HEK293 (cell line): ENCODE data around the gene PSMD2.

Source experiments
- CTCF ChIA-PET: fragments of 350-600 bp; formaldehyde crosslinking; extraction: SDS; loops from one replicate; lab custom pipeline; 2021; ENCODE audit warnings: antibody characterized with exemption; lab: Yijun Ruan, JAX
- POLR2A ChIA-PET: fragments of 300-600 bp; formaldehyde crosslinking; extraction: SDS; loops from one replicate; lab custom pipeline; 2020; ENCODE audit warnings: antibody characterized with exemption, inconsistent platforms; lab: Yijun Ruan, JAX
- H3K27ac ChIP-seq: fragments of 200-500 bp; sonication (Bioruptor generic); 2 replicates; pipeline ENCODE4 v1.5.1; 2014; ENCODE audit warnings: low read depth, low read length, control low read depth, inconsistent platforms; ENCODE audit errors: extremely low read depth
- H3K36me3 ChIP-seq, 2 experiments: fragments of 200-500 bp in 1 of 2; sonication (Bioruptor generic) in 1 of 2; 1 replicate in 1 of 2; 2 replicates in 1 of 2; pipeline ENCODE4 v1.5.1; 2014 to 2017; ENCODE audit warnings: inconsistent platforms in 2 of 2, low read length in 2 of 2; ENCODE audit not compliant: control insufficient read depth in 2 of 2, insufficient read depth in 1 of 2
- H3K4me1 ChIP-seq: fragments of 200-500 bp; sonication (Bioruptor generic); 2 replicates; pipeline ENCODE4 v1.5.1; 2014; ENCODE audit warnings: mild to moderate bottlenecking, low read length, inconsistent platforms; ENCODE audit not compliant: control insufficient read depth, insufficient read depth
- H3K4me3 ChIP-seq: 2 replicates; pipeline ENCODE4 v1.5.1; 2011; ENCODE audit warnings: low read depth, mild to moderate bottlenecking, control low read depth, low read length, moderate library complexity
- H3K9me3 ChIP-seq: fragments of 200-500 bp; sonication (Bioruptor generic); 2 replicates; pipeline ENCODE4 v1.5.1; 2014; ENCODE audit warnings: low read depth, low read length, inconsistent platforms; ENCODE audit not compliant: control insufficient read depth, insufficient read depth
- BCL11B ChIP-seq: fragments of 450-650 bp; formaldehyde crosslinking; IDR thresholded peaks from 2 replicates; pipeline ENCODE4 v1.5.1; 2016; ENCODE audit warnings: low read depth, missing biosample characterization, missing genetic modification characterization
- KLF8 ChIP-seq: fragments of 450-650 bp; formaldehyde crosslinking; IDR thresholded peaks from 2 replicates; pipeline ENCODE4 v1.5.1; 2016; ENCODE audit warnings: missing biosample characterization, missing genetic modification characterization
- MYNN ChIP-seq: fragments of 450-650 bp; formaldehyde crosslinking; IDR thresholded peaks from 2 replicates; pipeline ENCODE4 v1.5.1; 2016; ENCODE audit warnings: missing biosample characterization, missing genetic modification characterization, borderline replicate concordance
- OVOL3 ChIP-seq: fragments of 450-650 bp; formaldehyde crosslinking; IDR thresholded peaks from 2 replicates; pipeline ENCODE4 v1.5.1; 2016; ENCODE audit warnings: missing biosample characterization, missing genetic modification characterization
- SP2 ChIP-seq: fragments of 450-650 bp; formaldehyde crosslinking; IDR thresholded peaks from 2 replicates; pipeline ENCODE4 v1.5.1; 2016; ENCODE audit warnings: missing biosample characterization, missing genetic modification characterization
- YY1 ChIP-seq: fragments of 450-650 bp; formaldehyde crosslinking; IDR thresholded peaks from 2 replicates; pipeline ENCODE4 v1.5.1; 2018; ENCODE audit warnings: missing biosample characterization, missing genetic modification characterization
- ZNF132 ChIP-seq: fragments of 450-650 bp; formaldehyde crosslinking; IDR thresholded peaks from 2 replicates; pipeline ENCODE4 v1.5.1; 2017; ENCODE audit warnings: missing biosample characterization, missing genetic modification characterization, borderline replicate concordance
- ZNF133 ChIP-seq: fragments of 450-650 bp; formaldehyde crosslinking; IDR thresholded peaks from 2 replicates; pipeline ENCODE4 v1.5.1; 2016; ENCODE audit warnings: missing biosample characterization, missing genetic modification characterization
- ZNF157 ChIP-seq: fragments of 450-650 bp; formaldehyde crosslinking; IDR thresholded peaks from 2 replicates; pipeline ENCODE4 v1.5.1; 2016; ENCODE audit warnings: missing biosample characterization, missing genetic modification characterization
- ZNF221 ChIP-seq: fragments of 450-650 bp; formaldehyde crosslinking; IDR thresholded peaks from 2 replicates; pipeline ENCODE4 v1.5.1; 2017; ENCODE audit warnings: missing biosample characterization, missing genetic modification characterization, borderline replicate concordance
- ZNF248 ChIP-seq: fragments of 450-650 bp; formaldehyde crosslinking; IDR thresholded peaks from 2 replicates; pipeline ENCODE4 v1.5.1; 2017; ENCODE audit warnings: missing biosample characterization, missing genetic modification characterization
- ZNF292 ChIP-seq: fragments of 450-650 bp; formaldehyde crosslinking; IDR thresholded peaks from 2 replicates; pipeline ENCODE4 v1.5.1; 2016; ENCODE audit warnings: low read depth, missing biosample characterization, missing genetic modification characterization, borderline replicate concordance
- ZNF366 ChIP-seq: fragments of 450-650 bp; formaldehyde crosslinking; conservative IDR thresholded peaks from 2 replicates; pipeline ENCODE4 v1.5.1; 2016; ENCODE audit warnings: missing biosample characterization, missing genetic modification characterization
- ZNF518A ChIP-seq: fragments of 450-650 bp; formaldehyde crosslinking; conservative IDR thresholded peaks from 2 replicates; pipeline ENCODE4 v1.5.1; 2016; ENCODE audit warnings: low read depth, missing biosample characterization, missing genetic modification characterization
- ZNF558 ChIP-seq: fragments of 450-650 bp; formaldehyde crosslinking; IDR thresholded peaks from 2 replicates; pipeline ENCODE4 v1.5.1; 2016; ENCODE audit warnings: missing biosample characterization, missing genetic modification characterization
- ZNF571 ChIP-seq: fragments of 450-650 bp; formaldehyde crosslinking; IDR thresholded peaks from 2 replicates; pipeline ENCODE4 v1.5.0; 2017; ENCODE audit warnings: missing biosample characterization, missing genetic modification characterization
- ZNF585B ChIP-seq: fragments of 450-650 bp; formaldehyde crosslinking; IDR thresholded peaks from 2 replicates; pipeline ENCODE4 v1.5.1; 2016; ENCODE audit warnings: missing biosample characterization, missing genetic modification characterization
- ZNF596 ChIP-seq: fragments of 450-650 bp; IDR thresholded peaks from 2 replicates; pipeline ENCODE4 v1.5.0; 2018; ENCODE audit warnings: missing biosample characterization, mild to moderate bottlenecking, missing genetic modification characterization, moderate library complexity
- ZNF610 ChIP-seq: fragments of 450-650 bp; formaldehyde crosslinking; IDR thresholded peaks from 2 replicates; pipeline ENCODE4 v1.5.1; 2016; ENCODE audit warnings: missing biosample characterization, missing genetic modification characterization, borderline replicate concordance
- ZNF776 ChIP-seq: fragments of 450-650 bp; formaldehyde crosslinking; IDR thresholded peaks from 2 replicates; pipeline ENCODE4 v1.5.0; 2017; ENCODE audit warnings: missing biosample characterization, missing genetic modification characterization, borderline replicate concordance
- ZSCAN16 ChIP-seq: fragments of 450-650 bp; formaldehyde crosslinking; IDR thresholded peaks from 2 replicates; pipeline ENCODE4 v1.5.1; 2016; ENCODE audit warnings: missing biosample characterization, missing genetic modification characterization
- ZSCAN30 ChIP-seq: fragments of 450-650 bp; IDR thresholded peaks from 2 replicates; pipeline ENCODE4 v1.5.1; 2018; ENCODE audit warnings: missing biosample characterization, mild to moderate bottlenecking, missing genetic modification characterization, moderate library complexity
- TF ChIP-seq, protein P1 (sequence below): fragments of 450-650 bp; formaldehyde crosslinking; IDR thresholded peaks from 2 replicates; pipeline ENCODE4 v1.5.1; 2016; ENCODE audit warnings: missing biosample characterization, missing genetic modification characterization
- TF ChIP-seq, protein P2 (sequence below): fragments of 450-650 bp; formaldehyde crosslinking; IDR thresholded peaks from 2 replicates; pipeline ENCODE4 v1.5.1; 2017; ENCODE audit warnings: missing biosample characterization, missing genetic modification characterization
- TF ChIP-seq, protein P3 (sequence below): fragments of 450-650 bp; formaldehyde crosslinking; conservative IDR thresholded peaks from 2 replicates; pipeline ENCODE4 v1.5.1; 2016; ENCODE audit warnings: low read depth, missing biosample characterization, missing genetic modification characterization

The PSMD2 gene

DNA sequence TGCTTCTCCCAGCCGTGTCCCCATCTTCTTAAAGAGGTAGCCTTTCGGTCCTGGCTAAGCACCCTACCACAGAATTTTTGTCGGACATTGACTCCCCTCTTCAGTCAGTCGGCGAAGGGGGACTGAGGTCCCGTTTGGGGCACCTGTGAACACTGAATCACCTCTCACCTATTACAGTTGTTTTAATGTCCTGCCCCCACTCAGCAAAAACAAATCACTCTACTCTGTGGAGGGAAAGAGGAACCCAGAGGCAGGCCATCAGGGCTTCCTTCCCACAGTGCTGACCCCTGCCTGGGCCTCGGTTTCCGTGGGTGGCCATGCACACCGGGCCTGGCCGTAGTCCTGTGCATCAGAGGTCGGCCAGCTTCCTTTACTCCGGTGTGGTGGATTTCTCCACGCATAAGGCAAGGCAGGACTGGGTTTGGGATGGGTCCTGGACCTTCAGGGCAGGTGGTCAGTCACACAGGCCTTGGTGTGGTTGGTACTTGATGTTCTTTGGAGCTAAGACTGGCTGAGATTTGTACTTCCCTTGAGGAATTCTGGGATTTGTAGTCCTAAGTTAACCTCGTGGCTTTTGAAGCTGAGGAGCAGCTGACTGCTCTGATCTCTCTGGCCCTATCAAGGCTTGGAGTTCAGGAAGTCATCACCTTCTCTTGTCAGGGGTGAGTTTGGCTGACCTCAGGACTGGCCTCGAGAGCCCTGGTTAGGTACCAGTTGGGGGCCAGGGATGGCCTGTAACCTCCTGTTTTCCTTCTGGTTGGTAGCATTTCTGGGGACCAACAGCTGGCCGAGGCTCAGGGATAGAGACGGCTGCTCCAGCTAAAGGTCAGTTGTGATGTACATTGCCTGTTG lies 37.7 kb downstream of the PSMD2 start (continued):
- TF ChIP-seq YY1: no peak
- no peak for TF ChIP-seq MYNN (tag by site-specific recombination)
- TF ChIP-seq ZNF571: no peak
- no peak for TF ChIP-seq OVOL3 (tag by site-specific recombination)
- TF ChIP-seq, protein P1, sequence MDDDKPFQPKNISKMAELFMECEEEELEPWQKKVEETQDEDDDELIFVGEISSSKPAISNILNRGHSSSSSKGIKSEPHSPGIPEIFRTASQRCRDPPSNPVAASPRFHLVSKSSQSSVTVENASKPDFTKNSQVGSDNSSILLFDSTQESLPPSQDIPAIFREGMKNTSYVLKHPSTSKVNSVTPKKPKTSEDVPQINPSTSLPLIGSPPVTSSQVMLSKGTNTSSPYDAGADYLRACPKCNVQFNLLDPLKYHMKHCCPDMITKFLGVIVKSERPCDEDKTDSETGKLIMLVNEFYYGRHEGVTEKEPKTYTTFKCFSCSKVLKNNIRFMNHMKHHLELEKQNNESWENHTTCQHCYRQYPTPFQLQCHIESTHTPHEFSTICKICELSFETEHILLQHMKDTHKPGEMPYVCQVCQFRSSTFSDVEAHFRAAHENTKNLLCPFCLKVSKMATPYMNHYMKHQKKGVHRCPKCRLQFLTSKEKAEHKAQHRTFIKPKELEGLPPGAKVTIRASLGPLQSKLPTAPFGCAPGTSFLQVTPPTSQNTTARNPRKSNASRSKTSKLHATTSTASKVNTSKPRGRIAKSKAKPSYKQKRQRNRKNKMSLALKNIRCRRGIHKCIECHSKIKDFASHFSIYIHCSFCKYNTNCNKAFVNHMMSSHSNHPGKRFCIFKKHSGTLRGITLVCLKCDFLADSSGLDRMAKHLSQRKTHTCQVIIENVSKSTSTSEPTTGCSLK (tag by site-specific recombination): no peak
- TF ChIP-seq BCL11B: peak; percentile 85
- no peak for TF ChIP-seq ZSCAN30 (tag by site-specific recombination)
- no peak for TF ChIP-seq ZNF133 (tag by site-specific recombination)
- TF ChIP-seq ZNF518A (tag by site-specific recombination): no peak
- TF ChIP-seq ZSCAN16 (tag by site-specific recombination): no peak
- TF ChIP-seq ZNF132: no peak
- TF ChIP-seq, protein P2, sequence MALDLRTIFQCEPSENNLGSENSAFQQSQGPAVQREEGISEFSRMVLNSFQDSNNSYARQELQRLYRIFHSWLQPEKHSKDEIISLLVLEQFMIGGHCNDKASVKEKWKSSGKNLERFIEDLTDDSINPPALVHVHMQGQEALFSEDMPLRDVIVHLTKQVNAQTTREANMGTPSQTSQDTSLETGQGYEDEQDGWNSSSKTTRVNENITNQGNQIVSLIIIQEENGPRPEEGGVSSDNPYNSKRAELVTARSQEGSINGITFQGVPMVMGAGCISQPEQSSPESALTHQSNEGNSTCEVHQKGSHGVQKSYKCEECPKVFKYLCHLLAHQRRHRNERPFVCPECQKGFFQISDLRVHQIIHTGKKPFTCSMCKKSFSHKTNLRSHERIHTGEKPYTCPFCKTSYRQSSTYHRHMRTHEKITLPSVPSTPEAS (tag by site-specific recombination): no peak
- TF ChIP-seq ZNF248 (tag by site-specific recombination): no peak
- no peak for TF ChIP-seq ZNF610 (tag by site-specific recombination)
- TF ChIP-seq SP2 (tag by site-specific recombination): no peak
- no peak for TF ChIP-seq ZNF776 (tag by site-specific recombination)
- TF ChIP-seq ZNF366: no peak
- no peak for TF ChIP-seq ZNF157 (tag by site-specific recombination)

DNA sequence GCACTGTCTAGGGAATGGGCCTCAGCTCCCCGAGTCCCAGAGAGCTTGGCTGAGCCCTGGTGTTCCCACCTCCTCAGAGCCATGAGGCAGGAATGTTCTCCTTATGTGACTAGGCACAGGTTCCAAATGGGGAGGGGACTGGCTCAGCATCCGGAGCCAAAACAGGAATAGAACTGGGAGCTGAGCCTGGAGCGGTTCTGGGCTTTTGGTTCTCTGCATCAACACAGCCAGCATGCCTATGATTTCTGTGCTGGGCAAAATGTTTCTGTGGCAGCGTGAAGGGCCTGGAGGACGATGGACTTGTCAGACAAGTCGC lies 38.3 kb downstream of the PSMD2 start, which contains the start of gene FAM131A:
TSS of gene FAM131A (plus strand) at position 202 of the 316 bp plus-strand sequence. CDS start at position 233, 31 bp downstream.
- ChIA-PET CTCF (interaction anchor here (1.6 to 2.2 kb wide), 2 partner anchors 16 to 35 kb away, joined by 6 to 8 read pairs; no protein-coding TSS in a partner anchor), POLR2A (interaction anchor here (1.1 to 2.0 kb wide), 2 partner anchors 16 to 34 kb away, joined by 3 to 5 read pairs; no protein-coding TSS in a partner anchor)
- peak within 1 kb of the TSS; percentile 73; the same call in 1 of the 2 replicates for H3K27ac ChIP-seq
- H3K4me1 ChIP-seq: no peaks in the 10 kb centered on the region
- H3K36me3 ChIP-seq: peaks cover 0 to 55% of the 10 kb centered on the region in 2 experiments; a peak in 1 of 3 replicates
- no peaks in the 10 kb centered on the region for H3K9me3 ChIP-seq
- H3K4me3 ChIP-seq: peak within 1 kb of the TSS; percentile 86
- TF ChIP-seq, protein P3, sequence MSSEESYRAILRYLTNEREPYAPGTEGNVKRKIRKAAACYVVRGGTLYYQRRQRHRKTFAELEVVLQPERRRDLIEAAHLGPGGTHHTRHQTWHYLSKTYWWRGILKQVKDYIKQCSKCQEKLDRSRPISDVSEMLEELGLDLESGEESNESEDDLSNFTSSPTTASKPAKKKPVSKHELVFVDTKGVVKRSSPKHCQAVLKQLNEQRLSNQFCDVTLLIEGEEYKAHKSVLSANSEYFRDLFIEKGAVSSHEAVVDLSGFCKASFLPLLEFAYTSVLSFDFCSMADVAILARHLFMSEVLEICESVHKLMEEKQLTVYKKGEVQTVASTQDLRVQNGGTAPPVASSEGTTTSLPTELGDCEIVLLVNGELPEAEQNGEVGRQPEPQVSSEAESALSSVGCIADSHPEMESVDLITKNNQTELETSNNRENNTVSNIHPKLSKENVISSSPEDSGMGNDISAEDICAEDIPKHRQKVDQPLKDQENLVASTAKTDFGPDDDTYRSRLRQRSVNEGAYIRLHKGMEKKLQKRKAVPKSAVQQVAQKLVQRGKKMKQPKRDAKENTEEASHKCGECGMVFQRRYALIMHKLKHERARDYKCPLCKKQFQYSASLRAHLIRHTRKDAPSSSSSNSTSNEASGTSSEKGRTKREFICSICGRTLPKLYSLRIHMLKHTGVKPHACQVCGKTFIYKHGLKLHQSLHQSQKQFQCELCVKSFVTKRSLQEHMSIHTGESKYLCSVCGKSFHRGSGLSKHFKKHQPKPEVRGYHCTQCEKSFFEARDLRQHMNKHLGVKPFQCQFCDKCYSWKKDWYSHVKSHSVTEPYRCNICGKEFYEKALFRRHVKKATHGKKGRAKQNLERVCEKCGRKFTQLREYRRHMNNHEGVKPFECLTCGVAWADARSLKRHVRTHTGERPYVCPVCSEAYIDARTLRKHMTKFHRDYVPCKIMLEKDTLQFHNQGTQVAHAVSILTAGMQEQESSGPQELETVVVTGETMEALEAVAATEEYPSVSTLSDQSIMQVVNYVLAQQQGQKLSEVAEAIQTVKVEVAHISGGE (tag by site-specific recombination): no peak
- TF ChIP-seq ZNF585B (tag by site-specific recombination): no peak
- TF ChIP-seq ZNF221 (tag by site-specific recombination): no peak
- no peak for TF ChIP-seq ZNF248 (tag by site-specific recombination)
- TF ChIP-seq ZNF292: no peak
- TF ChIP-seq KLF8 (tag by site-specific recombination): no peak
- TF ChIP-seq ZNF596 (tag by site-specific recombination): no peak
- TF ChIP-seq ZNF558 (tag by site-specific recombination): no peak
